ENCODE data around the gene SEMA5A.

SEMA5A gene

GRCh38 chr5:9545992-9546851 lies at the start of gene SEMA5A:
TSS of gene SEMA5A (minus strand) at chr5:9546075. CDS start at chr5:9379946, 166,129 bp downstream.
- peaks cover 53% of the 10 kb centered on the region for H3K27me3 Mint-ChIP-seq
- H3K27ac Mint-ChIP-seq: no peak within 1 kb of the TSS
- no peaks in the 10 kb centered on the region for H3K9me3 Mint-ChIP-seq
- no peak within 1 kb of the TSS for H3K4me3 Mint-ChIP-seq
- peaks cover 4% of the 10 kb centered on the region for H3K4me1 Mint-ChIP-seq (ENCODE audit: low read depth)
- intact Hi-C loops (cut with micrococcal nuclease): loop anchor here (2.0 kb wide), 1 partner anchor 1619 kb away; no protein-coding TSS in a partner anchor
- no peaks in the 10 kb centered on the region for H3K36me3 Mint-ChIP-seq (ENCODE audit: low read depth)

GRCh38 chr5:9594913-9595312 lies 49.0 kb upstream of the SEMA5A start:
- Mint-ChIP-seq H3K4me1 (ENCODE audit: low read depth) (no peaks in the 10 kb centered on the region), H3K36me3 (ENCODE audit: low read depth) (no peaks in the 10 kb centered on the region), H3K27me3 (no peaks in the 10 kb centered on the region), H3K27ac (no peak overlapping the region), H3K9me3 (no peaks in the 10 kb centered on the region), H3K4me3 (no peak overlapping the region)
- intact Hi-C loops (cut with micrococcal nuclease): no loop called here

- intact Hi-C loops (cut with micrococcal nuclease): no loop called here
- Mint-ChIP-seq H3K4me1 (ENCODE audit: low read depth) (no peaks in the 10 kb centered on the region), H3K27ac (no peak overlapping the region), H3K27me3 (no peaks in the 10 kb centered on the region), H3K36me3 (ENCODE audit: low read depth) (no peaks in the 10 kb centered on the region), H3K4me3 (no peak overlapping the region), H3K9me3 (no peaks in the 10 kb centered on the region)
Observed at GRCh38 chr5:9589049-9589835, 43.4 kb upstream of the SEMA5A start.

DNA sequence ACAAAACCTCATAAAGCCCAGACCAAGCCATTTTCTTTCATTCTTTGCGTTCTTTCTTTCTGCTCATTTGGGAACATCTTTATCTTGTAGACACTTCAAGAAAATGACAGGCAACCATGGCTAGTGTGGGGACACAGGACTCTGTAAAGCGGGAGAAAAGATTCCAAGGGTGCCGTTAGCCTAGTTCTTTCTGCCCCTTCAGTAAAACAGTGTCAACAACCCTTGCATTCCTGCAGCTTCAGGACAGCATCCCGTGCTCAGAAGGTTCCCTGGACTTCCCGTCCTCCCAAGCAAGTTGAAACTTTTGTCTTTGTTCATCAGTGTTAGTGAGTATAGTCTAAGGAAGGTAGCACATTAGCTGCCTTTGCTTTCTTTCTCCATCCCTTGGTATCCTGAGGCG lies 42.4 kb upstream of the SEMA5A start:
- no peak overlapping the region for H3K27ac Mint-ChIP-seq
- intact Hi-C loops (cut with micrococcal nuclease): no loop called here
- no peaks in the 10 kb centered on the region for H3K27me3 Mint-ChIP-seq
- no peaks in the 10 kb centered on the region for H3K4me1 Mint-ChIP-seq (ENCODE audit: low read depth)
- no peak overlapping the region for H3K4me3 Mint-ChIP-seq
- no peaks in the 10 kb centered on the region for H3K36me3 Mint-ChIP-seq (ENCODE audit: low read depth)
- no peaks in the 10 kb centered on the region for H3K9me3 Mint-ChIP-seq

- Mint-ChIP-seq H3K9me3 (no peaks in the 10 kb centered on the region), H3K27me3 (no peaks in the 10 kb centered on the region), H3K27ac (no peak overlapping the region), H3K36me3 (ENCODE audit: low read depth) (no peaks in the 10 kb centered on the region), H3K4me3 (no peak overlapping the region), H3K4me1 (ENCODE audit: low read depth) (no peaks in the 10 kb centered on the region)
- intact Hi-C loops (cut with micrococcal nuclease): no loop called here
Observed at GRCh38 chr5:9587135-9587534, 41.3 kb upstream of the SEMA5A start.

DNA sequence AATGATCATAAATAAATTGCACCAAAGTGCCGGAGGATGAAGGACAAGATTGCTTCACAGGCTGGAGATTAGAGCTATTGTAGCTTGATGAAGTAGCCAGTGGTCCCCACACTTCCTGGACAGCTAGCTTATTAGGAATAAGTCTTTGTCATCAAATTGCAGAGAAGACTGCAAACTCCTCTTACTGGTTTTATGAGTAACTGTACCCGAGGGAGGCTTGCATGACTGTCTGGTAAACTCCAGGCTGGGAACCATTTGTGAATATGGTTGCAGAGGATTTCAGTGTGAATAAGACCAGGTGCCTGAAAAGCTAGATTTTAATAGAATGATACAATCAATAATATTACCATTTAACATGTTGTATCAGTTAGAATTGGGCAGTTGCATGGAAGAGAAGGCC lies 36.5 kb upstream of the SEMA5A start:
- H3K4me3 Mint-ChIP-seq: no peak overlapping the region
- H3K9me3 Mint-ChIP-seq: no peaks in the 10 kb centered on the region
- no peak overlapping the region for H3K27ac Mint-ChIP-seq
- no peaks in the 10 kb centered on the region for H3K4me1 Mint-ChIP-seq (ENCODE audit: low read depth)
- intact Hi-C loops (cut with micrococcal nuclease): no loop called here
- no peaks in the 10 kb centered on the region for H3K36me3 Mint-ChIP-seq (ENCODE audit: low read depth)
- H3K27me3 Mint-ChIP-seq: no peaks in the 10 kb centered on the region

DNA sequence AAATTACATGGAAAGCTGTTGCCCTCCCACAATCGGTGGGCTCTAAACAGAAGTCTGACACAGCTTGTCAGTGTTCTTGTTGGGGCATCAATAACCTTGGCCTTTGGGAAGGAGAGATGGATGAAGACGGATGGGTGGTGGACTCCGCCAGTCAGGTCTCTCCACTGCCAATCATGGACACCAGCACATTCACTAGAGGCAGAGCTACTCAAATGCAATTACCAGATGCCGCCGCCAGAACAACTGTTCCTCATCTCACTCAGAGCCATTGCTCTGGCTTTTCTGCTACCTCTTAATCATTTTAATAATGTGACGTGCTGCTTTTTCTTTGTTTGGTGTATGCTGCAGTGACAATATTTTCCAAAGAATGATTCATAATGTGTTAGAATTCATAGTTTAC lies 27.9 kb upstream of the SEMA5A start:
- no peaks in the 10 kb centered on the region for H3K4me1 Mint-ChIP-seq (ENCODE audit: low read depth)
- no peaks in the 10 kb centered on the region for H3K9me3 Mint-ChIP-seq
- H3K4me3 Mint-ChIP-seq: no peak overlapping the region
- H3K36me3 Mint-ChIP-seq (ENCODE audit: low read depth): no peaks in the 10 kb centered on the region
- no peak overlapping the region for H3K27ac Mint-ChIP-seq
- H3K27me3 Mint-ChIP-seq: no peaks in the 10 kb centered on the region
- intact Hi-C loops (cut with micrococcal nuclease): no loop called here

- Mint-ChIP-seq H3K27ac (no peak overlapping the region), H3K27me3 (no peaks in the 10 kb centered on the region), H3K9me3 (no peaks in the 10 kb centered on the region), H3K4me1 (ENCODE audit: low read depth) (no peaks in the 10 kb centered on the region), H3K36me3 (ENCODE audit: low read depth) (no peaks in the 10 kb centered on the region), H3K4me3 (no peak overlapping the region)
- intact Hi-C loops (cut with micrococcal nuclease): no loop called here
Observed at GRCh38 chr5:9572246-9572645, 26.4 kb upstream of the SEMA5A start.

DNA sequence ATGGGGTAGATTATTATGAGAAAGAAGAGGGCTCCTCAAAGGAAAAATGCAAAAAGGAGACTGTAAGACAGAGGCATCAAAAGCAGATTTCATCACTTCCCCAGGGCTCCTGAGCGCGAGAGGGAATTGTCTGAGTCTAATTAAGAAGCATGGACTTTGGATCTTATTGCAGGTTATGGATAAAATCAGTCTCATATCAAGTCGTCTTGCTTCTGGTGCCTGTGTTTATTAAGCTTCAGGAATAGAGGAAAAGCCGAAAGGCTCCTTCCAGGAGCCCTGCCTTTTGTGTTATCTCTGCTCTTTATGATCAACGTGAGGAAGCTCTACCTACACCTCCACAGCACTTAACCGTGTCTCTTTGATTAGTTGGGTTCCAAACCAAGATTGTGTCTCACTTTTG lies 25.0 kb upstream of the SEMA5A start:
- Mint-ChIP-seq H3K27ac (no peak overlapping the region), H3K4me3 (no peak overlapping the region), H3K27me3 (no peaks in the 10 kb centered on the region), H3K9me3 (no peaks in the 10 kb centered on the region), H3K4me1 (ENCODE audit: low read depth) (no peaks in the 10 kb centered on the region), H3K36me3 (ENCODE audit: low read depth) (no peaks in the 10 kb centered on the region)
- intact Hi-C loops (cut with micrococcal nuclease): no loop called here

GRCh38 chr5:9567039-9567438 lies 21.2 kb upstream of the SEMA5A start:
- Mint-ChIP-seq H3K27ac (no peak overlapping the region), H3K9me3 (no peaks in the 10 kb centered on the region), H3K27me3 (no peaks in the 10 kb centered on the region), H3K4me3 (no peak overlapping the region), H3K4me1 (ENCODE audit: low read depth) (no peaks in the 10 kb centered on the region), H3K36me3 (ENCODE audit: low read depth) (no peaks in the 10 kb centered on the region)
- intact Hi-C loops (cut with micrococcal nuclease): no loop called here

GRCh38 chr5:9564752-9565151 lies 18.9 kb upstream of the SEMA5A start:
- H3K27ac Mint-ChIP-seq: no peak overlapping the region
- H3K36me3 Mint-ChIP-seq (ENCODE audit: low read depth): no peaks in the 10 kb centered on the region
- H3K27me3 Mint-ChIP-seq: no peaks in the 10 kb centered on the region
- no peak overlapping the region for H3K4me3 Mint-ChIP-seq
- intact Hi-C loops (cut with micrococcal nuclease): no loop called here
- no peaks in the 10 kb centered on the region for H3K9me3 Mint-ChIP-seq
- no peaks in the 10 kb centered on the region for H3K4me1 Mint-ChIP-seq (ENCODE audit: low read depth)

DNA sequence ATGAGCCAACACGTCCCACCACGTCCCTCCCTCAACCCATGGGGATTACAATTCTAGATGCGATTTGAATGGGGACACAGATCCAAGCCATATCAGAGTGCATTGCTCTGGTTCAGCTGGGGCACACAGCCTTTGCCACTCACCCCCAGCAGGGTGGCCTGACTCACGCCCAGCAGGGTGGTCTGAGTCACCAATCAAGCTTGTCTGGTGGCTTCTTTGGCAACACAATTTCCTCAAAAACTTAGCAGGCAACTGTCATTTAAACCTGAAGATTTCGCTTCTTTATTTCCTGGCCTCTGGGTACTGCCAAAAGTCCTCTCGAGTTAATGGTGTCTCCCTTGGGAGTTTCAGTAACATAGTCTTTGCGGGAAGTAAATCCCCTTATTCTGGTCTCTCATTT lies 16.3 kb upstream of the SEMA5A start:
- no peaks in the 10 kb centered on the region for H3K9me3 Mint-ChIP-seq
- intact Hi-C loops (cut with micrococcal nuclease): no loop called here
- H3K27ac Mint-ChIP-seq: no peak overlapping the region
- H3K4me3 Mint-ChIP-seq: no peak overlapping the region
- no peaks in the 10 kb centered on the region for H3K36me3 Mint-ChIP-seq (ENCODE audit: low read depth)
- no peaks in the 10 kb centered on the region for H3K4me1 Mint-ChIP-seq (ENCODE audit: low read depth)
- H3K27me3 Mint-ChIP-seq: no peaks in the 10 kb centered on the region

- no peaks in the 10 kb centered on the region for H3K4me1 Mint-ChIP-seq (ENCODE audit: low read depth)
- H3K36me3 Mint-ChIP-seq (ENCODE audit: low read depth): no peaks in the 10 kb centered on the region
- H3K27ac Mint-ChIP-seq: no peak overlapping the region
- no peaks in the 10 kb centered on the region for H3K9me3 Mint-ChIP-seq
- intact Hi-C loops (cut with micrococcal nuclease): no loop called here
- H3K27me3 Mint-ChIP-seq: no peaks in the 10 kb centered on the region
- no peak overlapping the region for H3K4me3 Mint-ChIP-seq
Observed at GRCh38 chr5:9559965-9560364, 14.1 kb upstream of the SEMA5A start.

- Mint-ChIP-seq H3K4me1 (ENCODE audit: low read depth) (no peaks in the 10 kb centered on the region), H3K9me3 (no peaks in the 10 kb centered on the region), H3K27ac (no peak overlapping the region), H3K4me3 (no peak overlapping the region), H3K27me3 (no peaks in the 10 kb centered on the region), H3K36me3 (ENCODE audit: low read depth) (no peaks in the 10 kb centered on the region)
- intact Hi-C loops (cut with micrococcal nuclease): no loop called here
Observed at GRCh38 chr5:9558319-9558965, 12.6 kb upstream of the SEMA5A start.

All from dendritic cell treated with granulocyte-macrophage colony-stimulating factor and Interleukin-4, amounts not matched to agents 40 ng/mL and 50 ng/mL, for 4 days (primary cell).